NB4 (cell line): ENCODE measurements around the gene AP2M1.

Source experiments
- CTCF ChIP-seq: IDR thresholded peaks from one replicate; pipeline ENCODE4 v1.5.1; 2012; ENCODE audit warnings: low read depth, low read length
- MAX ChIP-seq: IDR thresholded peaks from 2 replicates; pipeline ENCODE4 v1.6.1; 2011; ENCODE audit warnings: low read depth, low read length
- POLR2A ChIP-seq: IDR thresholded peaks from 2 replicates; pipeline ENCODE4 v1.6.1; 2011; ENCODE audit warnings: mild to moderate bottlenecking; ENCODE audit not compliant: insufficient read length; ENCODE audit errors: extremely low read depth

- TF ChIP-seq MAX = no peak
- TF ChIP-seq CTCF = no peak
- TF ChIP-seq POLR2A = no peak
Measured at GRCh38 chr3:184142199-184142598, 32.5 kb upstream of the AP2M1 start.
